Gastrocnemius medialis (tissue), 4 donors: ENCODE data around the gene TBCA. TPM values are rescaled to one million over a fixed set of nuclear protein-coding genes. Genes with fewer than 3 reads are reported as not detected.
"Not testable (repeated sequence)": the region's sequence is repeated elsewhere in the genome, so short reads cannot be mapped to it uniquely, and the experiment has no call there.

Experiments
- ATAC-seq, 2 donors: fragments of 150-250 bp; one replicate each; pipeline ENCODE4 v1.9.1; 2016
- DNase-seq, 2 donors: peaks; one replicate each; pipeline ENCODE4 v3.0.0-alpha.2; 2019
- H3K27ac ChIP-seq, 4 donors: fragments of 200-600 bp; sonication (generic); 1 replicate in 1 of 4; 2 replicates in 3 of 4; pipeline ENCODE4 v1.5.1; 2016 to 2018; ENCODE audit warnings: mild to moderate bottlenecking in 2 of 4, moderate library complexity in 1 of 4
- H3K27me3 ChIP-seq, 3 donors: fragments of 200-600 bp; sonication (generic) in 2 of 3; 1 replicate in 1 of 3; 2 replicates in 2 of 3; pipeline versions ENCODE4 v1.5.1 to v1.6.0; 2016 to 2019; ENCODE audit warnings: mild to moderate bottlenecking in 1 of 3, moderate library complexity in 1 of 3
- H3K36me3 ChIP-seq, 2 donors: fragments of 200-600 bp; sonication (generic) in 1 of 2; one replicate each; pipeline ENCODE4 v1.5.1; 2017 to 2018
- H3K4me1 ChIP-seq, 2 donors: fragments of 200-600 bp; sonication (generic) in 1 of 2; one replicate each; pipeline ENCODE4 v1.5.1; 2016 to 2017; ENCODE audit warnings: mild to moderate bottlenecking in 2 of 2
- H3K4me3 ChIP-seq, 4 donors: fragments of 200-600 bp; sonication (generic) in 3 of 4; 1 replicate in 1 of 4; 2 replicates in 3 of 4; pipeline ENCODE4 v1.5.1; 2016 to 2019; ENCODE audit warnings: mild to moderate bottlenecking in 2 of 4
- H3K9me3 ChIP-seq, 3 donors: fragments of 200-600 bp; sonication (generic) in 2 of 3; 1 replicate in 1 of 3; 2 replicates in 2 of 3; pipeline ENCODE4 v1.5.1; 2016 to 2019
- CTCF ChIP-seq, 5 experiments: fragments of 450-650 bp in 3 of 5; fragments of 200-600 bp in 2 of 5; sonication (generic) in 2 of 5; IDR thresholded peaks in 4 of 5; conservative IDR thresholded peaks in 1 of 5; 1 replicate in 4 of 5; 2 replicates in 1 of 5; pipeline ENCODE4 v1.5.1; 2016 to 2019; ENCODE audit warnings: antibody characterized with exemption in 5 of 5, mild to moderate bottlenecking in 3 of 5, moderate library complexity in 3 of 5
- POLR2A ChIP-seq, 2 donors: fragments of 450-650 bp; IDR thresholded peaks; one replicate each; pipeline ENCODE4 v1.6.1; 2017; ENCODE audit warnings: antibody characterized with exemption in 2 of 2, mild to moderate bottlenecking in 2 of 2, moderate library complexity in 2 of 2
- in situ Hi-C, 4 donors: fragments of 200-750 bp; cut with MboI; loops; one replicate each; pipeline versions ENCODE4 v1.15.0 to v1.8.0; 2017; ENCODE audit warnings: low sequenced_read_pairs in 4 of 4
- intact Hi-C: fragments of 100-400 bp; cut with DNase I; formaldehyde crosslinking; loops from one replicate; pipeline ENCODE4 v1.15.1; 2023; ENCODE audit warnings: low total_unique reads
- total RNA-seq, 4 donors: library from RNA; depleted of rRNA; stranded (reverse); fragments of >200 nt; gene quantifications; one replicate each; pipeline versions ENCODE4 v1.1.0 to v1.2.3, GENCODE V29; 2016

TBCA gene
- total RNA-seq, 4 donors from 2014 or later: 63.7 to 106 (median 88.1) TPM

- H3K36me3 ChIP-seq: no peaks in the 10 kb centered on the region
- peaks cover 9 to 12% of the 10 kb centered on the region in 2 donors for H3K4me1 ChIP-seq
- no peaks in the 10 kb centered on the region for H3K9me3 ChIP-seq
- intact Hi-C loops: no loop called here
- ATAC-seq (no peak), DNase-seq (no peak)
- no peaks in the 10 kb centered on the region for H3K27me3 ChIP-seq
- no peak overlapping the region for H3K4me3 ChIP-seq
- in situ Hi-C loops: no loop called here
- no peak overlapping the region for H3K27ac ChIP-seq
- TF ChIP-seq POLR2A (IDR thresholded peaks at IDR 0.05) (no peak), CTCF (IDR thresholded peaks at IDR 0.05 in 4 of 5, conservative IDR thresholded peaks at IDR 0.05 in 1 of 5) (no peak)
These were observed 17.8 kb downstream of the TBCA start for GRCh38 chr5:77758141-77758938.

DNA sequence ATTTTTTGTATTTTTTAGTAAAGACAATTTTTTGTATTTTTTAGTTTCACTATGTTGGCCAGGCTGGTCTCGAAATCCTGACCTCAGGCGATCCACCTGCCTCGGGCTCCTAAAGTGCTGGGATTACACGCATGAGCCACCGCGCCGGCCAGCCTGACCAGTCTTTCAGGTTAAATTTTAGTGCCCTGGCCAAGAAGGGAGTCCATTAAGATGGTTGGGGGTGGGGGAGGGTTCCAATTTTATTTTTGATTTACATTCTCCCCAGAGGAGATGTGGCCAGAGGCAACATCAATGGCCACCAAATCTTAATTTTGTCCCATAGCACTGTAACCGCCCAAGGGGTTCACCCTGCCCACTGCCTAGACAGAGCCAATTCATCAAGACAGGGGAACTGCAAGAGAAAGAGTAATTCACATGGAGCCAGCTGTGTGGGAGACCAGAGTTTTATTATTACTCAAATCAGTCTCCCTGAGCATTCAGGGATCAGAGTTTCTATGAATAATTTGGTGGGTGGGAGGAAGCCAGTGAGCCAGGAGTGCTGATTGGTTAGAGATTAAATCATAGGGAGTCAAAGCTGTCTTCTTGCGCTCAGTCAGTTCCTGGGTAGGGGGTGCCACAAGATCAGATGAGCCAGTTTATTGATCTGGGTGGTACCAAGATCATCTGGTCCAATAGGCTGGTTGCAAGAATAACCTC, 24.7 kb downstream of the TBCA start:
- TF ChIP-seq POLR2A (IDR thresholded peaks at IDR 0.05) (no peak), CTCF (IDR thresholded peaks at IDR 0.05 in 4 of 5, conservative IDR thresholded peaks at IDR 0.05 in 1 of 5) (no peak)
- in situ Hi-C loops (no loop called here), intact Hi-C loops (no loop called here)
- no peaks in the 10 kb centered on the region for H3K9me3 ChIP-seq
- H3K27ac ChIP-seq: no peak overlapping the region
- ATAC-seq: no peak
- H3K27me3 ChIP-seq: no peaks in the 10 kb centered on the region
- peaks cover 4 to 5% of the 10 kb centered on the region in 2 donors for H3K4me1 ChIP-seq
- H3K4me3 ChIP-seq: no peak overlapping the region
- H3K36me3 ChIP-seq: no peaks in the 10 kb centered on the region
- DNase-seq: no peak

GRCh38 chr5:77750928-77751327, 25.2 kb downstream of the TBCA start:
- intact Hi-C loops, H3K4me1 ChIP-seq, H3K27ac ChIP-seq, H3K27me3 ChIP-seq, in situ Hi-C loops, DNase-seq, H3K36me3 ChIP-seq, H3K9me3 ChIP-seq, H3K4me3 ChIP-seq, ATAC-seq: not testable (repeated sequence)

- Histone ChIP-seq H3K27me3 (no peaks in the 10 kb centered on the region), H3K36me3 (no peaks in the 10 kb centered on the region), H3K4me1 (peaks cover 15 to 20% of the 10 kb centered on the region in 2 donors), H3K27ac (no peak overlapping the region), H3K4me3 (no peak overlapping the region), H3K9me3 (no peaks in the 10 kb centered on the region)
- DNase-seq (no peak), ATAC-seq (no peak)
- intact Hi-C loops (no loop called here), in situ Hi-C loops (no loop called here)
- TF ChIP-seq CTCF (IDR thresholded peaks at IDR 0.05 in 4 of 5, conservative IDR thresholded peaks at IDR 0.05 in 1 of 5) (no peak), POLR2A (IDR thresholded peaks at IDR 0.05) (no peak)
These were observed 28.0 kb downstream of the TBCA start for GRCh38 chr5:77748160-77748559.

DNA sequence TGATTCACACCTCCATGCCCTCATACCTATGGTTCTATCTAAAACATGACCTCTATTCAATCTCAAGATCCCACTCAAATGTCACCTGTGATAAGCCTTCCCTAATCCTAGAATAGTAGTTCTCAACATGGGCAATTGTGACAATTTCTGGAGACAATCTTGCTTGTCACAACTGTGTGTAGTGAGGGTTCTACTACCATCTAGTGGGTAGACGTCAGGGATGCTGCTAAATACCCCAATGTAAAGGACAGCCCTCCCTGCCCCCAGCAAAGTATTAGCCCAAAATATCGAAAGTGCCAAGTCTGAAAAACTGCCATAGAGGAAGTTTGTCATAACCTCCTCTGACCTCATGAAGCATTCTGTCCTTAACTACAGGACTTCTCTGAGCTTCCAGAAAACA, 32.0 kb downstream of the TBCA start:
- ATAC-seq (no peak), DNase-seq (no peak)
- no peak overlapping the region for H3K27ac ChIP-seq
- H3K4me3 ChIP-seq: no peak overlapping the region
- TF ChIP-seq POLR2A (IDR thresholded peaks at IDR 0.05) (no peak), CTCF (IDR thresholded peaks at IDR 0.05 in 4 of 5, conservative IDR thresholded peaks at IDR 0.05 in 1 of 5) (no peak)
- intact Hi-C loops (no loop called here), in situ Hi-C loops (no loop called here)
- no peaks in the 10 kb centered on the region for H3K9me3 ChIP-seq
- no peaks in the 10 kb centered on the region for H3K36me3 ChIP-seq
- H3K27me3 ChIP-seq: no peaks in the 10 kb centered on the region
- peaks cover 20 to 24% of the 10 kb centered on the region in 2 donors for H3K4me1 ChIP-seq
